ENCODE results near the gene LRRC28.

Gene LRRC28

GRCh38 chr15:99305761-99306505, 54.7 kb downstream of the LRRC28 start:
- DNase-seq (ENCODE audit: low spot score) = no peak

- no peak for DNase-seq (ENCODE audit: low spot score)
Observed at GRCh38 chr15:99306694-99307338, 55.5 kb downstream of the LRRC28 start.

GRCh38 chr15:99307735-99308134, 56.5 kb downstream of the LRRC28 start:
- no peak for DNase-seq (ENCODE audit: low spot score)

- no peak for DNase-seq (ENCODE audit: low spot score)
Observed at GRCh38 chr15:99310745-99311144, 59.5 kb downstream of the LRRC28 start.

- DNase-seq (ENCODE audit: low spot score) = no peak
Observed at GRCh38 chr15:99312228-99312627, 60.9 kb downstream of the LRRC28 start.

GRCh38 chr15:99312794-99313193, 61.5 kb downstream of the LRRC28 start:
- DNase-seq (ENCODE audit: low spot score) = no peak

GRCh38 chr15:99315636-99316035, 64.4 kb downstream of the LRRC28 start:
- no peak for DNase-seq (ENCODE audit: low spot score)

- no peak for DNase-seq (ENCODE audit: low spot score)
Observed at GRCh38 chr15:99320374-99321215, 69.3 kb downstream of the LRRC28 start.

GRCh38 chr15:99321468-99321867, 70.2 kb downstream of the LRRC28 start:
- DNase-seq (ENCODE audit: low spot score) = no peak

GRCh38 chr15:99322643-99323405, 71.5 kb downstream of the LRRC28 start:
- no peak for DNase-seq (ENCODE audit: low spot score)

- DNase-seq (ENCODE audit: low spot score) = no peak
Observed at GRCh38 chr15:99324082-99324620, 72.9 kb downstream of the LRRC28 start.

GRCh38 chr15:99324700-99325099, 73.4 kb downstream of the LRRC28 start:
- DNase-seq (ENCODE audit: low spot score) = no peak

GRCh38 chr15:99326235-99326634, 75.0 kb downstream of the LRRC28 start:
- DNase-seq (ENCODE audit: low spot score) = no peak

GRCh38 chr15:99328106-99329072, 77.1 kb downstream of the LRRC28 start:
- DNase-seq (ENCODE audit: low spot score) = no peak

GRCh38 chr15:99331381-99331780, 80.1 kb downstream of the LRRC28 start:
- DNase-seq (ENCODE audit: low spot score) = no peak

- no peak for DNase-seq (ENCODE audit: low spot score)
Observed at GRCh38 chr15:99333413-99333812, 82.1 kb downstream of the LRRC28 start.

GRCh38 chr15:99333981-99334380, 82.7 kb downstream of the LRRC28 start:
- DNase-seq (ENCODE audit: low spot score) = no peak

GRCh38 chr15:99335508-99335907, 84.2 kb downstream of the LRRC28 start:
- DNase-seq (ENCODE audit: low spot score) = no peak

- no peak for DNase-seq (ENCODE audit: low spot score)
Observed at GRCh38 chr15:99336794-99337193, 85.5 kb downstream of the LRRC28 start.

- no peak for DNase-seq (ENCODE audit: low spot score)
Observed at GRCh38 chr15:99340347-99340746, 89.1 kb downstream of the LRRC28 start.

Data from SK-N-DZ (cell line).